ENCODE measurements around the gene KLHDC10.
"Not testable (repeated sequence)": the region's sequence is repeated elsewhere in the genome, so short reads cannot be mapped to it uniquely, and the experiment has no call there.

KLHDC10 gene

GRCh38 chr7:130062246-130062645, 8.1 kb upstream of the KLHDC10 start:
- Histone ChIP-seq H3K4me3 (ENCODE audit: low read depth in 1 of 2, low read length in 2 of 2) (no peak overlapping the region), H3K4me1 (ENCODE audit: insufficient read depth, low read length) (no peaks in the 10 kb centered on the region)
- no peak for ATAC-seq (ENCODE audit: insufficient read depth, low read depth)

GRCh38 chr7:130063036-130063435, 7.3 kb upstream of the KLHDC10 start:
- no peaks in the 10 kb centered on the region for H4K20me1 ChIP-seq (ENCODE audit: insufficient read depth, low read length)
- H3K9me3 ChIP-seq (ENCODE audit: insufficient read depth, low read length, severe bottlenecking): no peaks in the 10 kb centered on the region
- TF ChIP-seq CTCF (IDR thresholded peaks at IDR 0.05; ENCODE audit: borderline replicate concordance, extremely low read depth, low read length, poor library complexity, severe bottlenecking) (peak; percentile 75), EZH2 (IDR thresholded peaks at IDR 0.05; ENCODE audit: borderline replicate concordance, low read depth, low read length, severe bottlenecking) (no peak)
- DNase-seq (peak; percentile 72), ATAC-seq (ENCODE audit: insufficient read depth, low read depth) (peak; percentile 80)
- no peak overlapping the region for H2AFZ ChIP-seq (ENCODE audit: low read depth, low read length)
- no peaks in the 10 kb centered on the region for H3K36me3 ChIP-seq (ENCODE audit: insufficient read depth, low read length)
- H3K79me2 ChIP-seq (ENCODE audit: insufficient read depth, low read length): no peaks in the 10 kb centered on the region
- no peaks in the 10 kb centered on the region for H3K27me3 ChIP-seq (ENCODE audit: insufficient read depth, low read length, poor library complexity)
- no peak overlapping the region for H3K27ac ChIP-seq (ENCODE audit: low read length)
- no peaks in the 10 kb centered on the region for H3K4me1 ChIP-seq (ENCODE audit: insufficient read depth, low read length)
- H3K9ac ChIP-seq (ENCODE audit: low read depth, low read length): no peak overlapping the region
- no peak overlapping the region for H3K4me3 ChIP-seq (ENCODE audit: low read depth in 1 of 2, low read length in 2 of 2)
- H3K4me2 ChIP-seq (ENCODE audit: insufficient read depth, low read length): no peak overlapping the region

More at GRCh38 chr7:130062246-130062645, 8.1 kb upstream of the KLHDC10 start:
- H3K79me2 ChIP-seq (ENCODE audit: insufficient read depth, low read length): no peaks in the 10 kb centered on the region
- no peaks in the 10 kb centered on the region for H3K36me3 ChIP-seq (ENCODE audit: insufficient read depth, low read length)
- H3K4me2 ChIP-seq (ENCODE audit: insufficient read depth, low read length): no peak overlapping the region
- no peak overlapping the region for H3K27ac ChIP-seq (ENCODE audit: low read length)
- TF ChIP-seq CTCF (IDR thresholded peaks at IDR 0.05; ENCODE audit: borderline replicate concordance, extremely low read depth, low read length, poor library complexity, severe bottlenecking): no peak
- TF ChIP-seq EZH2 (IDR thresholded peaks at IDR 0.05; ENCODE audit: borderline replicate concordance, low read depth, low read length, severe bottlenecking): no peak
- no peaks in the 10 kb centered on the region for H3K9me3 ChIP-seq (ENCODE audit: insufficient read depth, low read length, severe bottlenecking)
- no peak for DNase-seq
- H3K9ac ChIP-seq (ENCODE audit: low read depth, low read length): no peak overlapping the region
- H3K27me3 ChIP-seq (ENCODE audit: insufficient read depth, low read length, poor library complexity): no peaks in the 10 kb centered on the region
- no peaks in the 10 kb centered on the region for H4K20me1 ChIP-seq (ENCODE audit: insufficient read depth, low read length)
- no peak overlapping the region for H2AFZ ChIP-seq (ENCODE audit: low read depth, low read length)

- not testable (repeated sequence) for H3K79me2 ChIP-seq (ENCODE audit: insufficient read depth, low read length); H3K36me3 ChIP-seq (ENCODE audit: insufficient read depth, low read length); H3K4me2 ChIP-seq (ENCODE audit: insufficient read depth, low read length); H3K4me1 ChIP-seq (ENCODE audit: insufficient read depth, low read length); H3K9me3 ChIP-seq (ENCODE audit: insufficient read depth, low read length, severe bottlenecking); H3K27me3 ChIP-seq (ENCODE audit: insufficient read depth, low read length, poor library complexity); H3K9ac ChIP-seq (ENCODE audit: low read depth, low read length); DNase-seq; ATAC-seq (ENCODE audit: insufficient read depth, low read depth); H2AFZ ChIP-seq (ENCODE audit: low read depth, low read length); H3K4me3 ChIP-seq (ENCODE audit: low read depth in 1 of 2, low read length in 2 of 2); H4K20me1 ChIP-seq (ENCODE audit: insufficient read depth, low read length); H3K27ac ChIP-seq (ENCODE audit: low read length)
These were observed 5.8 kb upstream of the KLHDC10 start for GRCh38 chr7:130064580-130064926.

GRCh38 chr7:130065500-130066152, 4.7 kb upstream of the KLHDC10 start:
- no peak overlapping the region for H3K9ac ChIP-seq (ENCODE audit: low read depth, low read length)
- no peaks in the 10 kb centered on the region for H3K9me3 ChIP-seq (ENCODE audit: insufficient read depth, low read length, severe bottlenecking)
- H4K20me1 ChIP-seq (ENCODE audit: insufficient read depth, low read length): no peaks in the 10 kb centered on the region
- H3K27me3 ChIP-seq (ENCODE audit: insufficient read depth, low read length, poor library complexity): no peaks in the 10 kb centered on the region
- TF ChIP-seq CTCF (IDR thresholded peaks at IDR 0.05; ENCODE audit: borderline replicate concordance, extremely low read depth, low read length, poor library complexity, severe bottlenecking) (no peak), EZH2 (IDR thresholded peaks at IDR 0.05; ENCODE audit: borderline replicate concordance, low read depth, low read length, severe bottlenecking) (no peak)
- peaks cover under 1% of the 10 kb centered on the region for H3K79me2 ChIP-seq (ENCODE audit: insufficient read depth, low read length)
- H3K4me2 ChIP-seq (ENCODE audit: insufficient read depth, low read length): no peak overlapping the region
- no peak overlapping the region for H2AFZ ChIP-seq (ENCODE audit: low read depth, low read length)
- H3K4me3 ChIP-seq (ENCODE audit: low read depth in 1 of 2, low read length in 2 of 2): no peak overlapping the region
- no peak overlapping the region for H3K27ac ChIP-seq (ENCODE audit: low read length)
- peaks cover 9% of the 10 kb centered on the region; the same call in 1 of the 2 replicates for H3K4me1 ChIP-seq (ENCODE audit: insufficient read depth, low read length)
- DNase-seq: no peak
- no peak for ATAC-seq (ENCODE audit: insufficient read depth, low read depth)
- no peaks in the 10 kb centered on the region for H3K36me3 ChIP-seq (ENCODE audit: insufficient read depth, low read length)
